ENCODE results near the gene PRKCD. TPM values are rescaled to one million over a fixed set of nuclear protein-coding genes. Genes with fewer than 3 reads are reported as not detected.

Gene PRKCD
- total RNA-seq, 1 experiment from 2014 or later, result 1.4 TPM

DNA sequence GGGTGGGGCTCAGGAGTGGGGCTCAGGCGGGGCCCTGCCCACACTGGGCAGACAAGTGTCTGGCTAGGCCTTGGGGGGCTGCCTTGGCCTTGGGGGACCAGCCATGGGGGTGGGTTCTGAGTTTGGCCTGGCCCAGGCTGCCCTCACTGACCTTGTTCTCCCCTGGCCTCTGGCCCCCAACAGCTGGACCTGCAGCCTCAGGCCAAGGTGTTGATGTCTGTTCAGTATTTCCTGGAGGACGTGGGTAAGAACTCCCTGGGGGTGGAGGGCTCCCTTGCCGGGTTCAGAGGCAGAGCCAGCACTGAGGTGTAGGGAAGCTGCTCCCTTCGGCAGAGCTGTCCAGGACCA is 20.0 kb downstream of the PRKCD start:
- Histone ChIP-seq H3K9me3 (ENCODE audit: low read depth, low read length, poor library complexity, severe bottlenecking) (no peaks in the 10 kb centered on the region), H3K36me3 (ENCODE audit: insufficient read depth, low read length, poor library complexity, severe bottlenecking) (no peaks in the 10 kb centered on the region), H3K4me3 (ENCODE audit: low read depth, low read length, poor library complexity, severe bottlenecking) (no peak overlapping the region), H3K27ac (ENCODE audit: low read depth, low read length, poor library complexity, severe bottlenecking) (no peak overlapping the region), H3K27me3 (replicated peaks; ENCODE audit: insufficient read depth, low read depth, low read length, poor library complexity) (no peaks in the 10 kb centered on the region), H3K4me1 (ENCODE audit: insufficient read depth, low read length, poor library complexity, severe bottlenecking) (no peaks in the 10 kb centered on the region)
- BruUV-seq (replicated peaks), result no TSS peak
- DNase-seq (ENCODE audit: low spot score), result no peak
- TF ChIP-seq EZH2 (IDR thresholded peaks at IDR 0.05; ENCODE audit: borderline replicate concordance, low read depth, low read length, poor library complexity, severe bottlenecking), result no peak
- TF ChIP-seq, protein P1, sequence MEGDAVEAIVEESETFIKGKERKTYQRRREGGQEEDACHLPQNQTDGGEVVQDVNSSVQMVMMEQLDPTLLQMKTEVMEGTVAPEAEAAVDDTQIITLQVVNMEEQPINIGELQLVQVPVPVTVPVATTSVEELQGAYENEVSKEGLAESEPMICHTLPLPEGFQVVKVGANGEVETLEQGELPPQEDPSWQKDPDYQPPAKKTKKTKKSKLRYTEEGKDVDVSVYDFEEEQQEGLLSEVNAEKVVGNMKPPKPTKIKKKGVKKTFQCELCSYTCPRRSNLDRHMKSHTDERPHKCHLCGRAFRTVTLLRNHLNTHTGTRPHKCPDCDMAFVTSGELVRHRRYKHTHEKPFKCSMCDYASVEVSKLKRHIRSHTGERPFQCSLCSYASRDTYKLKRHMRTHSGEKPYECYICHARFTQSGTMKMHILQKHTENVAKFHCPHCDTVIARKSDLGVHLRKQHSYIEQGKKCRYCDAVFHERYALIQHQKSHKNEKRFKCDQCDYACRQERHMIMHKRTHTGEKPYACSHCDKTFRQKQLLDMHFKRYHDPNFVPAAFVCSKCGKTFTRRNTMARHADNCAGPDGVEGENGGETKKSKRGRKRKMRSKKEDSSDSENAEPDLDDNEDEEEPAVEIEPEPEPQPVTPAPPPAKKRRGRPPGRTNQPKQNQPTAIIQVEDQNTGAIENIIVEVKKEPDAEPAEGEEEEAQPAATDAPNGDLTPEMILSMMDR (conservative IDR thresholded peaks at IDR 0.05; ENCODE audit: low read depth, low read length), result no peak
- CTCF ChIA-PET, result no interaction called here
- intact Hi-C loops (cut with micrococcal nuclease; ENCODE audit: unreplicated experiment), result no loop called here
- POLR2A ChIA-PET (ENCODE audit: low non-redundant PET), result no interaction called here

- intact Hi-C loops (cut with micrococcal nuclease; ENCODE audit: unreplicated experiment), result no loop called here
- Histone ChIP-seq H3K36me3 (ENCODE audit: insufficient read depth, low read length, poor library complexity, severe bottlenecking) (no peaks in the 10 kb centered on the region), H3K27ac (ENCODE audit: low read depth, low read length, poor library complexity, severe bottlenecking) (no peak overlapping the region), H3K4me1 (ENCODE audit: insufficient read depth, low read length, poor library complexity, severe bottlenecking) (no peaks in the 10 kb centered on the region), H3K4me3 (ENCODE audit: low read depth, low read length, poor library complexity, severe bottlenecking) (no peak overlapping the region), H3K27me3 (replicated peaks; ENCODE audit: insufficient read depth, low read depth, low read length, poor library complexity) (no peaks in the 10 kb centered on the region), H3K9me3 (ENCODE audit: low read depth, low read length, poor library complexity, severe bottlenecking) (no peaks in the 10 kb centered on the region)
- no peak for DNase-seq (ENCODE audit: low spot score)
- POLR2A ChIA-PET (ENCODE audit: low non-redundant PET), result no interaction called here
- no TSS peak for BruUV-seq (replicated peaks)
- TF ChIP-seq, protein P1 (conservative IDR thresholded peaks at IDR 0.05; ENCODE audit: low read depth, low read length), result no peak
- TF ChIP-seq EZH2 (IDR thresholded peaks at IDR 0.05; ENCODE audit: borderline replicate concordance, low read depth, low read length, poor library complexity, severe bottlenecking), result no peak
- CTCF ChIA-PET, result no interaction called here
Observed at GRCh38 chr3:53181528-53181927, 20.5 kb downstream of the PRKCD start.

GRCh38 chr3:53182764-53183355 is 21.9 kb downstream of the PRKCD start:
- H3K9me3 ChIP-seq (ENCODE audit: low read depth, low read length, poor library complexity, severe bottlenecking), result no peaks in the 10 kb centered on the region
- CTCF ChIA-PET, result no interaction called here
- no TSS peak for BruUV-seq (replicated peaks)
- H3K27ac ChIP-seq (ENCODE audit: low read depth, low read length, poor library complexity, severe bottlenecking), result no peak overlapping the region
- no peaks in the 10 kb centered on the region for H3K36me3 ChIP-seq (ENCODE audit: insufficient read depth, low read length, poor library complexity, severe bottlenecking)
- no peaks in the 10 kb centered on the region for H3K4me1 ChIP-seq (ENCODE audit: insufficient read depth, low read length, poor library complexity, severe bottlenecking)
- no peak for TF ChIP-seq EZH2 (IDR thresholded peaks at IDR 0.05; ENCODE audit: borderline replicate concordance, low read depth, low read length, poor library complexity, severe bottlenecking)
- TF ChIP-seq, protein P1 (conservative IDR thresholded peaks at IDR 0.05; ENCODE audit: low read depth, low read length), result no peak
- POLR2A ChIA-PET (ENCODE audit: low non-redundant PET), result no interaction called here
- no peaks in the 10 kb centered on the region for H3K27me3 ChIP-seq (replicated peaks; ENCODE audit: insufficient read depth, low read depth, low read length, poor library complexity)
- DNase-seq (ENCODE audit: low spot score), result no peak
- intact Hi-C loops (cut with micrococcal nuclease; ENCODE audit: unreplicated experiment), result no loop called here
- no peak overlapping the region for H3K4me3 ChIP-seq (ENCODE audit: low read depth, low read length, poor library complexity, severe bottlenecking)

All from A673 (cell line).